ENCODE results near the gene SART1.

DNA sequence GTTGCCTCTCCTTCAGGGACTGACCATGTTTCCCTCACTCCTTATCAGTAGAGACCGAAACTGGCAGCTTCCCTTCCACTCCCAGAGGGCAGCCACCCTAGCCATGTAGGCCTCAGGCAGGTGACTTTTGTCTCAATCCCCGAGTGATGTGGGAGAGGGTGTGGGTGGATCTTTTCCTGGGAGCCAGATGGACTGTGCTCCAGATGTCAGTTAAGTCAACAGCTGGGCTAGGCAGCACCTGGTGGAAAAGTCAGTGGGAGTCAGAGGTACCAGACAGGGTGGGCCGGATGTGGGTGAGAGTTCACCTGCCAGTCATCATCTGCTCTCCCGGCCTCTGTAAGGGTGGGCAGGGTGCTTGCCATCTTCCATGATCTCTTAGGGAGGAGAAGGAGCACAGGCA lies 42.7 kb downstream of the SART1 start:
- TF ChIP-seq, protein P1, sequence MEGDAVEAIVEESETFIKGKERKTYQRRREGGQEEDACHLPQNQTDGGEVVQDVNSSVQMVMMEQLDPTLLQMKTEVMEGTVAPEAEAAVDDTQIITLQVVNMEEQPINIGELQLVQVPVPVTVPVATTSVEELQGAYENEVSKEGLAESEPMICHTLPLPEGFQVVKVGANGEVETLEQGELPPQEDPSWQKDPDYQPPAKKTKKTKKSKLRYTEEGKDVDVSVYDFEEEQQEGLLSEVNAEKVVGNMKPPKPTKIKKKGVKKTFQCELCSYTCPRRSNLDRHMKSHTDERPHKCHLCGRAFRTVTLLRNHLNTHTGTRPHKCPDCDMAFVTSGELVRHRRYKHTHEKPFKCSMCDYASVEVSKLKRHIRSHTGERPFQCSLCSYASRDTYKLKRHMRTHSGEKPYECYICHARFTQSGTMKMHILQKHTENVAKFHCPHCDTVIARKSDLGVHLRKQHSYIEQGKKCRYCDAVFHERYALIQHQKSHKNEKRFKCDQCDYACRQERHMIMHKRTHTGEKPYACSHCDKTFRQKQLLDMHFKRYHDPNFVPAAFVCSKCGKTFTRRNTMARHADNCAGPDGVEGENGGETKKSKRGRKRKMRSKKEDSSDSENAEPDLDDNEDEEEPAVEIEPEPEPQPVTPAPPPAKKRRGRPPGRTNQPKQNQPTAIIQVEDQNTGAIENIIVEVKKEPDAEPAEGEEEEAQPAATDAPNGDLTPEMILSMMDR (IDR thresholded peaks at IDR 0.05) = no peak
- TF ChIP-seq POLR2A (IDR thresholded peaks at IDR 0.05) = no peak

All from adrenal gland (tissue), 5 donors.